ENCODE results near the gene C5AR1.
"Not testable (repeated sequence)": the region's sequence is repeated elsewhere in the genome, so short reads cannot be mapped to it uniquely, and the experiment has no call there.

Gene C5AR1

GRCh38 chr19:47331931-47332547, 22.4 kb downstream of the C5AR1 start, which contains the start of gene C5AR2:
Gene C5AR2 (plus strand): TSS chr19:47332175. CDS start chr19:47340800, 8,625 bp downstream.
- no peak for DNase-seq (ENCODE audit: low spot score)

- DNase-seq (ENCODE audit: low spot score): not testable (repeated sequence)
Measured at GRCh38 chr19:47336765-47337718, 27.4 kb downstream of the C5AR1 start.

- DNase-seq (ENCODE audit: low spot score): no peak
Measured at GRCh38 chr19:47339196-47339880, 29.7 kb downstream of the C5AR1 start.

GRCh38 chr19:47340477-47341208, 31.0 kb downstream of the C5AR1 start:
- no peak for DNase-seq (ENCODE audit: low spot score)

- no peak for DNase-seq (ENCODE audit: low spot score)
Measured at GRCh38 chr19:47341734-47342133, 32.1 kb downstream of the C5AR1 start.

- DNase-seq (ENCODE audit: low spot score): no peak
Measured at GRCh38 chr19:47343194-47343802, 33.6 kb downstream of the C5AR1 start.

GRCh38 chr19:47344425-47344824, 34.8 kb downstream of the C5AR1 start:
- DNase-seq (ENCODE audit: low spot score): no peak

- not testable (repeated sequence) for DNase-seq (ENCODE audit: low spot score)
Measured at GRCh38 chr19:47346024-47346423, 36.4 kb downstream of the C5AR1 start.

GRCh38 chr19:47348819-47349795, 39.4 kb downstream of the C5AR1 start, which contains the start of gene DHX34:
Gene DHX34 (plus strand): TSS chr19:47349315. CDS start chr19:47353031, 3,716 bp downstream.
- DNase-seq (ENCODE audit: low spot score): peak; percentile 99

GRCh38 chr19:47350630-47351029, 41.0 kb downstream of the C5AR1 start:
- DNase-seq (ENCODE audit: low spot score): no peak

- no peak for DNase-seq (ENCODE audit: low spot score)
Measured at GRCh38 chr19:47351548-47351947, 41.9 kb downstream of the C5AR1 start.

GRCh38 chr19:47352095-47352494, 42.4 kb downstream of the C5AR1 start:
- DNase-seq (ENCODE audit: low spot score): no peak

GRCh38 chr19:47353307-47353712, 43.6 kb downstream of the C5AR1 start:
- DNase-seq (ENCODE audit: low spot score): no peak

- DNase-seq (ENCODE audit: low spot score): no peak
Measured at GRCh38 chr19:47356900-47357299, 47.2 kb downstream of the C5AR1 start.

- no peak for DNase-seq (ENCODE audit: low spot score)
Measured at GRCh38 chr19:47357788-47358680, 48.4 kb downstream of the C5AR1 start.

- no peak for DNase-seq (ENCODE audit: low spot score)
Measured at GRCh38 chr19:47358936-47359335, 49.3 kb downstream of the C5AR1 start.

GRCh38 chr19:47362321-47362720, 52.7 kb downstream of the C5AR1 start:
- DNase-seq (ENCODE audit: low spot score): no peak

- DNase-seq (ENCODE audit: low spot score): no peak
Measured at GRCh38 chr19:47363758-47364531, 54.3 kb downstream of the C5AR1 start.
